Endothelial cell of umbilical vein (primary cell): ENCODE measurements around the gene ME3. TPM values are rescaled to one million over a fixed set of nuclear protein-coding genes. Genes with fewer than 3 reads are reported as not detected.

ENCODE experiments used
- BruUV-seq: library from RNA; stranded (reverse); fragments of 400-500 nt; replicated peaks from 2 replicates; lab custom pipeline; 2021; lab: Mats Ljungman, UMichigan
- CTCF ChIA-PET: fragments of 300-600, 350-600 bp; sonication (Branson Sonifier 250); formaldehyde crosslinking; loops from one replicate; lab custom pipeline; 2021; ENCODE audit warnings: antibody characterized with exemption, inconsistent platforms; lab: Charles Lee
- POLR2A ChIA-PET: fragments of 300-600, 350-600 bp; sonication (Branson Sonifier 250); formaldehyde crosslinking; loops from one replicate; lab custom pipeline; 2021; ENCODE audit warnings: antibody characterized with exemption, inconsistent platforms; lab: Charles Lee
- DNase-seq: peaks from one replicate; pipeline ENCODE4 v3.0.0-alpha.2; 2011; ENCODE audit warnings: low read depth, low spot score
- FAIRE-seq: peaks from 2 replicates; lab custom pipeline; 2011; peaks lifted over from hg19 to GRCh38; lab: Jason Lieb, UNC
- H2AFZ ChIP-seq: 2 replicates; pipeline ENCODE4 v1.6.0; 2012; ENCODE audit warnings: low read depth, low read length, control low read depth, inconsistent platforms
- H3K27ac ChIP-seq: 2 replicates; pipeline ENCODE4 v1.5.1; 2011; ENCODE audit warnings: low read depth, mild to moderate bottlenecking, control low read depth, low read length, moderate library complexity; ENCODE audit not compliant: insufficient read depth
- H3K27me3 ChIP-seq, 2 experiments: 2 replicates each; pipeline versions ENCODE4 v1.6.0 to v1.6.1; 2011; ENCODE audit warnings: low read length in 2 of 2, mixed read lengths in 1 of 2; ENCODE audit not compliant: control insufficient read depth in 2 of 2, insufficient read depth in 2 of 2
- H3K36me3 ChIP-seq, 2 experiments: 2 replicates in 1 of 2; 3 replicates in 1 of 2; pipeline ENCODE4 v1.5.1; 2011; ENCODE audit warnings: low read length in 2 of 2, mild to moderate bottlenecking in 1 of 2, moderate library complexity in 1 of 2; ENCODE audit not compliant: control insufficient read depth in 2 of 2, insufficient read depth in 2 of 2; ENCODE audit errors: extremely low read depth in 1 of 2
- H3K4me1 ChIP-seq: 3 replicates; pipeline ENCODE4 v1.5.1; 2011; ENCODE audit warnings: mild to moderate bottlenecking, low read length; ENCODE audit not compliant: control insufficient read depth, insufficient read depth; ENCODE audit errors: extremely low read depth
- H3K4me2 ChIP-seq: 2 replicates; pipeline ENCODE4 v1.6.1; 2011; ENCODE audit warnings: low read length, control low read depth, mixed read lengths; ENCODE audit not compliant: insufficient read depth
- H3K4me3 ChIP-seq, 3 experiments: fragments of 200-600 bp in 1 of 3; sonication (generic), shearing (Covaris generic) in 1 of 3; replicated peaks in 1 of 3; 2 replicates each; pipeline ENCODE4 v1.5.1; 2011 to 2016; ENCODE audit warnings: control low read depth in 3 of 3, low read length in 3 of 3, mild to moderate bottlenecking in 2 of 3, inconsistent platforms in 1 of 3, low read depth in 1 of 3, moderate library complexity in 1 of 3; ENCODE audit not compliant: insufficient read depth in 1 of 3
- H3K79me2 ChIP-seq: 2 replicates; pipeline ENCODE4 v1.6.0; 2012; ENCODE audit warnings: low read length, inconsistent platforms; ENCODE audit not compliant: control insufficient read depth, insufficient read depth
- H3K9ac ChIP-seq: replicated peaks from 2 replicates; pipeline ENCODE3; 2011; ENCODE audit warnings: low read length, control low read depth; ENCODE audit not compliant: insufficient read depth; ENCODE audit errors: extremely low read depth
- H3K9me1 ChIP-seq: replicated peaks from 3 replicates; pipeline ENCODE4 v1.6.0; 2011; ENCODE audit warnings: mild to moderate bottlenecking, low read length; ENCODE audit not compliant: control insufficient read depth, insufficient read depth; ENCODE audit errors: extremely low read depth
- H3K9me3 ChIP-seq: replicated peaks from 2 replicates; pipeline ENCODE4 v1.5.1; 2012; ENCODE audit warnings: low read length, inconsistent platforms; ENCODE audit not compliant: control insufficient read depth, insufficient read depth
- H4K20me1 ChIP-seq: replicated peaks from 2 replicates; pipeline ENCODE3; 2011; ENCODE audit warnings: mild to moderate bottlenecking, low read length; ENCODE audit not compliant: control insufficient read depth, insufficient read depth; ENCODE audit errors: extremely low read depth
- EZH2 ChIP-seq: IDR thresholded peaks from 2 replicates; pipeline ENCODE4 v1.6.1; 2012; ENCODE audit warnings: borderline replicate concordance, low read depth, mild to moderate bottlenecking, moderate library complexity, low read length, inconsistent platforms; ENCODE audit not compliant: severe bottlenecking
- FOS ChIP-seq: IDR thresholded peaks from 2 replicates; pipeline ENCODE4 v1.6.1; 2011; ENCODE audit warnings: mild to moderate bottlenecking, low read length, moderate library complexity, borderline replicate concordance; ENCODE audit not compliant: insufficient read depth
- GATA2 ChIP-seq: IDR thresholded peaks from 2 replicates; pipeline ENCODE4 v1.7.0; 2011; ENCODE audit warnings: low read depth, mild to moderate bottlenecking, moderate library complexity, mixed read lengths, low read length; ENCODE audit not compliant: insufficient read length, insufficient read depth
- JUN ChIP-seq: IDR thresholded peaks from 2 replicates; pipeline ENCODE4 v1.6.1; 2011; ENCODE audit warnings: borderline replicate concordance, low read depth; ENCODE audit not compliant: insufficient read length, insufficient read depth
- MAX ChIP-seq: IDR thresholded peaks from 2 replicates; pipeline ENCODE4 v1.6.1; 2011; ENCODE audit not compliant: insufficient read depth, insufficient read length
- MYC ChIP-seq: IDR thresholded peaks from one replicate; pipeline ENCODE4 v1.6.1; 2011; ENCODE audit warnings: mild to moderate bottlenecking, low read depth, low read length
- POLR2A ChIP-seq: IDR thresholded peaks from 2 replicates; pipeline ENCODE4 v1.6.1; 2012; ENCODE audit warnings: low read depth, mild to moderate bottlenecking, control low read depth, low read length
- POLR2AphosphoS5 ChIP-seq: IDR thresholded peaks from 2 replicates; pipeline ENCODE4 v1.6.1; 2012; ENCODE audit warnings: low read depth, mild to moderate bottlenecking, control low read depth, low read length, moderate library complexity; ENCODE audit not compliant: insufficient read depth
- dilution Hi-C: fragments of 300-500 bp; cut with MboI; formaldehyde crosslinking; loops from one replicate; pipeline ENCODE4 v1.15.0; 2019; ENCODE audit warnings: low sequenced_read_pairs; ENCODE audit not compliant: extremely low pct_ligation_motif_present
- intact Hi-C: fragments of 100-400 bp; cut with micrococcal nuclease; formaldehyde crosslinking; loops from one replicate; pipeline ENCODE4 v1.10.0; 2022
- polyA plus RNA-seq, 4 experiments: library from polyadenylated mRNA; depleted of rRNA in 3 of 4; stranded (reverse) in 3 of 4; unstranded in 1 of 4; fragments of >200 nt; gene quantifications; 2 replicates each; pipeline versions ENCODE4 v1.2.1 to v1.2.3, GENCODE V29; 2011 to 2012; ENCODE audit warnings: missing spikeins in 1 of 4
- total RNA-seq: library from RNA; stranded (reverse); gene quantifications from 2 replicates; pipeline ENCODE4 v1.2.3, GENCODE V29; 2021
- TF ChIP-seq, protein P1 (sequence below), 2 donors: IDR thresholded peaks; 1 replicate in 1 of 2; 2 replicates in 1 of 2; pipeline ENCODE4 v1.5.1; 2011; ENCODE audit warnings: low read length in 2 of 2, mild to moderate bottlenecking in 2 of 2, moderate library complexity in 2 of 2, control low read depth in 1 of 2, inconsistent platforms in 1 of 2, low read depth in 1 of 2; ENCODE audit not compliant: insufficient read depth in 1 of 2; ENCODE audit errors: extremely low read depth in 1 of 2

ME3 gene
- total and polyA plus RNA-seq, 2 donors (not counting 3 experiments of a cell fraction or from before 2014, with no cell fraction given): 26.9 to 30.4 TPM

- H3K79me2 ChIP-seq: peaks cover 9% of the 10 kb centered on the region
- H2AFZ ChIP-seq: no peak overlapping the region
- no peaks in the 10 kb centered on the region for H3K36me3 ChIP-seq
- dilution Hi-C loops (no loop called here), intact Hi-C loops (loop anchor here (2.0 kb wide), 3 partner anchors 14 to 92 kb away; no protein-coding TSS in a partner anchor)
- TF ChIP-seq POLR2A (no peak), GATA2 (no peak), JUN (no peak), EZH2 (no peak), POLR2AphosphoS5 (no peak), MAX (no peak), MYC (no peak), FOS (no peak)
- TF ChIP-seq, protein P1, sequence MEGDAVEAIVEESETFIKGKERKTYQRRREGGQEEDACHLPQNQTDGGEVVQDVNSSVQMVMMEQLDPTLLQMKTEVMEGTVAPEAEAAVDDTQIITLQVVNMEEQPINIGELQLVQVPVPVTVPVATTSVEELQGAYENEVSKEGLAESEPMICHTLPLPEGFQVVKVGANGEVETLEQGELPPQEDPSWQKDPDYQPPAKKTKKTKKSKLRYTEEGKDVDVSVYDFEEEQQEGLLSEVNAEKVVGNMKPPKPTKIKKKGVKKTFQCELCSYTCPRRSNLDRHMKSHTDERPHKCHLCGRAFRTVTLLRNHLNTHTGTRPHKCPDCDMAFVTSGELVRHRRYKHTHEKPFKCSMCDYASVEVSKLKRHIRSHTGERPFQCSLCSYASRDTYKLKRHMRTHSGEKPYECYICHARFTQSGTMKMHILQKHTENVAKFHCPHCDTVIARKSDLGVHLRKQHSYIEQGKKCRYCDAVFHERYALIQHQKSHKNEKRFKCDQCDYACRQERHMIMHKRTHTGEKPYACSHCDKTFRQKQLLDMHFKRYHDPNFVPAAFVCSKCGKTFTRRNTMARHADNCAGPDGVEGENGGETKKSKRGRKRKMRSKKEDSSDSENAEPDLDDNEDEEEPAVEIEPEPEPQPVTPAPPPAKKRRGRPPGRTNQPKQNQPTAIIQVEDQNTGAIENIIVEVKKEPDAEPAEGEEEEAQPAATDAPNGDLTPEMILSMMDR (IDR thresholded peaks at IDR 0.05; ENCODE audit: extremely low read depth in 1 of 2, insufficient read depth in 1 of 2, low read depth in 1 of 2, low read length in 2 of 2): no peak
- no peaks in the 10 kb centered on the region for H3K27me3 ChIP-seq
- peaks cover 37% of the 10 kb centered on the region for H3K4me1 ChIP-seq
- H3K9ac ChIP-seq: peak overlapping the region; percentile 75
- FAIRE-seq (no peak), DNase-seq (no peak)
- H4K20me1 ChIP-seq: no peaks in the 10 kb centered on the region
- BruUV-seq: no TSS peak
- H3K27ac ChIP-seq: peak overlapping the region; percentile 87
- CTCF ChIA-PET: interaction anchor here (1.4 to 5.1 kb wide), 6 partner anchors 11 to 151 kb away, joined by 3 to 67 read pairs (median 11); no protein-coding TSS in a partner anchor
- H3K4me2 ChIP-seq: peak overlapping the region; percentile 3
- no peak overlapping the region for H3K4me3 ChIP-seq
- no peaks in the 10 kb centered on the region for H3K9me3 ChIP-seq
- POLR2A ChIA-PET: no interaction called here
- no peaks in the 10 kb centered on the region for H3K9me1 ChIP-seq
Observed at GRCh38 chr11:86606270-86606835, 66.1 kb downstream of the ME3 start.
